ENCODE data around the gene SLC1A5. TPM values are rescaled to one million over a fixed set of nuclear protein-coding genes. Genes with fewer than 3 reads are reported as not detected.

The SLC1A5 gene
- 1.1 and 1.8 TPM in 2 replicates for polyA plus RNA-seq
- 0.97 and 1.3 TPM in 2 replicates for polyA minus RNA-seq

GRCh38 chr19:46788262-46788967, at the start of gene SLC1A5:
SLC1A5 (minus strand) TSS chr19:46788594; CDS start chr19:46787965, 629 bp downstream.
- Histone ChIP-seq H4K20me1 (ENCODE audit: insufficient read depth) (no peaks in the 10 kb centered on the region), H2AFZ (ENCODE audit: low read depth, low read length) (no peak within 1 kb of the TSS), H3K36me3 (ENCODE audit: insufficient read depth, low read length) (no peaks in the 10 kb centered on the region), H3K79me2 (replicated peaks; ENCODE audit: insufficient read depth, low read length) (no peaks in the 10 kb centered on the region), H3K4me3 (ENCODE audit: low read length) (peak within 1 kb of the TSS; percentile 67), H3F3A (ENCODE audit: insufficient read depth, low read length, poor library complexity, severe bottlenecking) (peaks cover 3% of the 10 kb centered on the region), H3K9me3 (ENCODE audit: low read length) (no peaks in the 10 kb centered on the region), H3K4me2 (ENCODE audit: low read length) (peak within 1 kb of the TSS; percentile 55), H3K9me2 (ENCODE audit: insufficient read depth, low read length) (no peaks in the 10 kb centered on the region), H3K27me3 (ENCODE audit: insufficient read depth, low read depth, low read length) (peaks cover 18% of the 10 kb centered on the region), H3K9ac (ENCODE audit: low read length) (peak within 1 kb of the TSS; percentile 45), H3K27ac (ENCODE audit: low read length) (no peak within 1 kb of the TSS)
- TF ChIP-seq MXI1 (conservative IDR thresholded peaks at IDR 0.05; ENCODE audit: poor library complexity, severe bottlenecking) (peak; percentile 48), REST (IDR thresholded peaks at IDR 0.05; ENCODE audit: borderline replicate concordance) (no peak), EP300 (conservative IDR thresholded peaks at IDR 0.05; ENCODE audit: poor library complexity, severe bottlenecking) (no peak), SMC3 (conservative IDR thresholded peaks at IDR 0.05; ENCODE audit: poor library complexity) (no peak)

GRCh38 chr19:46838160-46838559, 49.8 kb upstream of the SLC1A5 start:
- no peak overlapping the region for H3K4me2 ChIP-seq (ENCODE audit: low read length)
- no peaks in the 10 kb centered on the region for H3K9me3 ChIP-seq (ENCODE audit: low read length)
- no peaks in the 10 kb centered on the region for H3K9me2 ChIP-seq (ENCODE audit: insufficient read depth, low read length)
- no peaks in the 10 kb centered on the region for H3K36me3 ChIP-seq (ENCODE audit: insufficient read depth, low read length)
- no peaks in the 10 kb centered on the region for H3F3A ChIP-seq (ENCODE audit: insufficient read depth, low read length, poor library complexity, severe bottlenecking)
- no peak overlapping the region for H3K9ac ChIP-seq (ENCODE audit: low read length)
- no peak overlapping the region for H2AFZ ChIP-seq (ENCODE audit: low read depth, low read length)
- no peaks in the 10 kb centered on the region for H3K79me2 ChIP-seq (replicated peaks; ENCODE audit: insufficient read depth, low read length)
- TF ChIP-seq POLR2AphosphoS5 (IDR thresholded peaks at IDR 0.05) = no peak
- no peaks in the 10 kb centered on the region for H3K27me3 ChIP-seq (ENCODE audit: insufficient read depth, low read depth, low read length)
- H3K27ac ChIP-seq (ENCODE audit: low read length) = no peak overlapping the region
- no peak overlapping the region for H3K4me3 ChIP-seq (ENCODE audit: low read length)
- H4K20me1 ChIP-seq (ENCODE audit: insufficient read depth) = no peaks in the 10 kb centered on the region

- no peak overlapping the region for H3K4me2 ChIP-seq (ENCODE audit: low read length)
- no peak overlapping the region for H3K4me3 ChIP-seq (ENCODE audit: low read length)
- no peaks in the 10 kb centered on the region for H3K9me2 ChIP-seq (ENCODE audit: insufficient read depth, low read length)
- no peaks in the 10 kb centered on the region for H3F3A ChIP-seq (ENCODE audit: insufficient read depth, low read length, poor library complexity, severe bottlenecking)
- H3K9ac ChIP-seq (ENCODE audit: low read length) = no peak overlapping the region
- H3K27me3 ChIP-seq (ENCODE audit: insufficient read depth, low read depth, low read length) = no peaks in the 10 kb centered on the region
- H2AFZ ChIP-seq (ENCODE audit: low read depth, low read length) = no peak overlapping the region
- no peaks in the 10 kb centered on the region for H4K20me1 ChIP-seq (ENCODE audit: insufficient read depth)
- no peak overlapping the region for H3K27ac ChIP-seq (ENCODE audit: low read length)
- H3K79me2 ChIP-seq (replicated peaks; ENCODE audit: insufficient read depth, low read length) = no peaks in the 10 kb centered on the region
- no peak for TF ChIP-seq POLR2AphosphoS5 (IDR thresholded peaks at IDR 0.05)
- no peak for TF ChIP-seq REST (IDR thresholded peaks at IDR 0.05; ENCODE audit: borderline replicate concordance)
- no peak for TF ChIP-seq MXI1 (conservative IDR thresholded peaks at IDR 0.05; ENCODE audit: poor library complexity, severe bottlenecking)
- TF ChIP-seq SMC3 (conservative IDR thresholded peaks at IDR 0.05; ENCODE audit: poor library complexity) = no peak
- no peak for TF ChIP-seq TAF1 (IDR thresholded peaks at IDR 0.05; ENCODE audit: low read depth)
- TF ChIP-seq RAD21 (conservative IDR thresholded peaks at IDR 0.05) = no peak
- TF ChIP-seq EP300 (conservative IDR thresholded peaks at IDR 0.05; ENCODE audit: poor library complexity, severe bottlenecking) = no peak
- no peak for TF ChIP-seq EZH2 (IDR thresholded peaks at IDR 0.05; ENCODE audit: borderline replicate concordance, insufficient read depth, low read length, poor library complexity, severe bottlenecking)
- no peaks in the 10 kb centered on the region for H3K36me3 ChIP-seq (ENCODE audit: insufficient read depth, low read length)
- H3K9me3 ChIP-seq (ENCODE audit: low read length) = no peaks in the 10 kb centered on the region
These were observed 46.6 kb upstream of the SLC1A5 start for GRCh38 chr19:46834984-46835383.
